ENCODE measurements around the gene GPR22.

Gene GPR22

GRCh38 chr7:107480932-107481331 is 11.1 kb downstream of the GPR22 start:
- peak; percentile 54 for DNase-seq (ENCODE audit: low spot score)

- DNase-seq (ENCODE audit: low spot score): no peak
Measured at GRCh38 chr7:107482571-107482970, 12.7 kb downstream of the GPR22 start.

- no peak for DNase-seq (ENCODE audit: low spot score)
Measured at GRCh38 chr7:107486041-107486440, 16.2 kb downstream of the GPR22 start.

- DNase-seq (ENCODE audit: low spot score): no peak
Measured at GRCh38 chr7:107492875-107493274, 23.0 kb downstream of the GPR22 start.

GRCh38 chr7:107494315-107494751 is 24.5 kb downstream of the GPR22 start:
- no peak for DNase-seq (ENCODE audit: low spot score)

- DNase-seq (ENCODE audit: low spot score): no peak
Measured at GRCh38 chr7:107494884-107495283, 25.0 kb downstream of the GPR22 start.

- DNase-seq (ENCODE audit: low spot score): no peak
Measured at GRCh38 chr7:107495516-107495915, 25.7 kb downstream of the GPR22 start.

- DNase-seq (ENCODE audit: low spot score): no peak
Measured at GRCh38 chr7:107499731-107500130, 29.9 kb downstream of the GPR22 start.

- DNase-seq (ENCODE audit: low spot score): peak; percentile 75
Measured at GRCh38 chr7:107501593-107501992, 31.7 kb downstream of the GPR22 start.

GRCh38 chr7:107502154-107502553 is 32.3 kb downstream of the GPR22 start:
- no peak for DNase-seq (ENCODE audit: low spot score)

- no peak for DNase-seq (ENCODE audit: low spot score)
Measured at GRCh38 chr7:107502797-107503196, 32.9 kb downstream of the GPR22 start.

GRCh38 chr7:107503687-107504086 is 33.8 kb downstream of the GPR22 start:
- DNase-seq (ENCODE audit: low spot score): no peak

GRCh38 chr7:107505362-107505761 is 35.5 kb downstream of the GPR22 start:
- DNase-seq (ENCODE audit: low spot score): no peak

GRCh38 chr7:107505997-107506673 is 36.3 kb downstream of the GPR22 start:
- DNase-seq (ENCODE audit: low spot score): peak; percentile 34

- DNase-seq (ENCODE audit: low spot score): no peak
Measured at GRCh38 chr7:107506674-107507339, 37.0 kb downstream of the GPR22 start.

All from hematopoietic multipotent progenitor cell treated with erythropoietin and hydrocortisone succinate and interleukin-3 and kit ligand, for 17 days (in vitro differentiated cells).